K562 (cell line): ENCODE results near the gene SORCS2. TPM values are rescaled to one million over a fixed set of nuclear protein-coding genes. Genes with fewer than 3 reads are reported as not detected.

Source experiments
- ATAC-seq: fragments of 200-7000 bp; cut with Tn5 transposase; 3 replicates; pipeline ENCODE4 v1.9.1; 2020; ENCODE audit warnings: moderate library complexity
- BruUV-seq: library from RNA; stranded (reverse); fragments of 400-500 nt; replicated peaks from 2 replicates; lab custom pipeline; 2021; lab: Mats Ljungman, UMichigan
- CTCF ChIA-PET: fragments of 300-600 bp; formaldehyde crosslinking; extraction: SDS; loops from one replicate; lab custom pipeline; 2021; ENCODE audit warnings: low intra/inter-chr PET ratio; lab: Yijun Ruan, JAX
- POLR2A ChIA-PET: fragments of 300-600, 350-650 bp; sonication (Branson Sonifier 250); formaldehyde crosslinking; extraction: SDS; loops from one replicate; lab custom pipeline; 2021; ENCODE audit warnings: antibody characterized with exemption, inconsistent platforms; lab: Yijun Ruan, JAX
- DNase-seq, 4 experiments: peaks; one replicate each; pipeline versions ENCODE4 v3.0.0 to v3.0.0-alpha.2; 2011 to 2018; ENCODE audit warnings: low spot score in 3 of 4, mixed read lengths in 3 of 4; ENCODE audit errors: extremely low read depth in 1 of 4
- FAIRE-seq: peaks from 2 replicates; lab custom pipeline; 2011; peaks lifted over from hg19 to GRCh38; lab: Jason Lieb, UNC
- H2AFZ ChIP-seq: 2 replicates; pipeline ENCODE4 v1.6.0; 2011; ENCODE audit warnings: low read depth, low read length, control low read depth, inconsistent platforms
- H3K27ac ChIP-seq: fragments of 200-600 bp; 3 replicates; pipeline ENCODE4 v1.8.0; 2011; ENCODE audit warnings: low read depth, mild to moderate bottlenecking, control low read depth, inconsistent platforms, low read length, moderate library complexity, mixed read lengths; ENCODE audit errors: extremely low read depth
- H3K27me3 ChIP-seq, 2 experiments: fragments of 300-600 bp in 1 of 2; 2 replicates in 1 of 2; 3 replicates in 1 of 2; pipeline versions ENCODE4 v1.6.0 to v1.8.0; 2011; ENCODE audit warnings: inconsistent platforms in 2 of 2, low read length in 2 of 2, mild to moderate bottlenecking in 1 of 2, mixed read lengths in 1 of 2, moderate library complexity in 1 of 2; ENCODE audit not compliant: control insufficient read depth in 2 of 2, insufficient read depth in 2 of 2
- H3K36me3 ChIP-seq: fragments of 300-600 bp; 3 replicates; pipeline ENCODE4 v1.8.0; 2011; ENCODE audit warnings: mild to moderate bottlenecking, low read length, inconsistent platforms; ENCODE audit not compliant: control insufficient read depth, insufficient read depth
- H3K4me1 ChIP-seq, 2 experiments: fragments of 200-600 bp in 1 of 2; replicated peaks in 1 of 2; 2 replicates in 1 of 2; 3 replicates in 1 of 2; pipeline versions ENCODE4 v1.5.1 to v1.8.0; 2011; ENCODE audit warnings: inconsistent platforms in 2 of 2, low read length in 2 of 2, mild to moderate bottlenecking in 1 of 2, mixed read lengths in 1 of 2, moderate library complexity in 1 of 2; ENCODE audit not compliant: control insufficient read depth in 2 of 2, insufficient read depth in 2 of 2
- H3K4me2 ChIP-seq: 2 replicates; pipeline ENCODE4 v1.6.1; 2011; ENCODE audit warnings: low read length, control low read depth, inconsistent platforms, mixed read lengths; ENCODE audit not compliant: insufficient read depth
- H3K4me3 ChIP-seq: fragments of 200-600 bp; sonication (generic), shearing (Covaris generic); 2 replicates; pipeline ENCODE4 v1.5.1; 2016; ENCODE audit warnings: control low read depth, inconsistent platforms
- H3K79me2 ChIP-seq: fragments of 200-600 bp; 3 replicates; pipeline ENCODE4 v1.8.0; 2011; ENCODE audit warnings: low read length, inconsistent platforms; ENCODE audit not compliant: control insufficient read depth, insufficient read depth
- H3K9ac ChIP-seq, 2 experiments: 2 replicates each; pipeline versions ENCODE4 v1.6.0 to v1.6.1; 2011; ENCODE audit warnings: low read depth in 2 of 2, low read length in 2 of 2, control low read depth in 1 of 2, inconsistent platforms in 1 of 2, mild to moderate bottlenecking in 1 of 2, mixed read lengths in 1 of 2; ENCODE audit not compliant: insufficient read depth in 1 of 2
- H3K9me1 ChIP-seq: one replicate; pipeline ENCODE4 v1.6.0; 2011; ENCODE audit warnings: inconsistent platforms, mild to moderate bottlenecking, low read length, moderate library complexity; ENCODE audit not compliant: control insufficient read depth, insufficient read depth
- H3K9me3 ChIP-seq: replicated peaks from 2 replicates; pipeline ENCODE4 v1.5.1; 2011; ENCODE audit warnings: low read depth, low read length, inconsistent platforms; ENCODE audit not compliant: control insufficient read depth, insufficient read depth
- H4K20me1 ChIP-seq: replicated peaks from 2 replicates; pipeline ENCODE4 v1.6.1; 2011; ENCODE audit warnings: low read length, inconsistent platforms, mixed read lengths; ENCODE audit not compliant: control insufficient read depth, insufficient read depth
- BCOR ChIP-seq: fragments of 450-650 bp; IDR thresholded peaks from 2 replicates; pipeline ENCODE4 v1.6.1; 2016
- ESRRB ChIP-seq: fragments of 250-450 bp; sonication (Bioruptor Pico); IDR thresholded peaks from 2 replicates; pipeline ENCODE4 v1.5.0; 2020; ENCODE audit warnings: mild to moderate bottlenecking, moderate library complexity, borderline replicate concordance
- GTF2F1 ChIP-seq: IDR thresholded peaks from 2 replicates; pipeline ENCODE4 v1.6.1; 2011; ENCODE audit warnings: low read depth, low read length, improper control_type of control experiment
- NFE2L1 ChIP-seq: fragments of 450-650 bp; IDR thresholded peaks from 2 replicates; pipeline ENCODE4 v1.6.1; 2016; ENCODE audit warnings: missing genetic modification characterization, low read depth, mild to moderate bottlenecking, missing compliant biosample characterization, moderate library complexity, borderline replicate concordance
- PHTF2 ChIP-seq: fragments of 250-450 bp; sonication (Bioruptor Pico); IDR thresholded peaks from 2 replicates; pipeline ENCODE4 v1.5.0; 2021; ENCODE audit warnings: mild to moderate bottlenecking
- RBM22 ChIP-seq: fragments of 200-400 bp; formaldehyde crosslinking; IDR thresholded peaks from 2 replicates; pipeline ENCODE4 v1.6.1; 2018; ENCODE audit warnings: low read length, low read depth; ENCODE audit not compliant: poor library complexity, severe bottlenecking
- RFX5 ChIP-seq: IDR thresholded peaks from 2 replicates; pipeline ENCODE4 v1.6.1; 2011; ENCODE audit warnings: low read depth, mild to moderate bottlenecking, improper control_type of control experiment, low read length
- ZFP1 ChIP-seq: fragments of 450-650 bp; formaldehyde crosslinking; IDR thresholded peaks from 2 replicates; pipeline ENCODE4 v1.4.0; 2020; ENCODE audit warnings: mild to moderate bottlenecking, mixed read lengths
- ZNF668 ChIP-seq: fragments of 250-450 bp; sonication (Bioruptor Pico); IDR thresholded peaks from 2 replicates; pipeline ENCODE4 v1.8.0; 2022; ENCODE audit warnings: mild to moderate bottlenecking, inconsistent platforms
- WGBS: fragments of 100-300 bp; shearing (Covaris generic); methylation state at CpG from one replicate; pipeline ENCODE4 v1.1.6; 2016; ENCODE audit warnings: low coverage, mixed read lengths; ENCODE audit not compliant: insufficient coverage; ENCODE audit errors: missing lambda C conversion rate; 5-methylcytosine and 5-hydroxymethylcytosine counted together
- in situ Hi-C: fragments of 300-500 bp; cut with MboI; formaldehyde crosslinking; loops from 4 replicates; pipeline ENCODE4 v1.15.0; 2018; ENCODE audit warnings: inconsistent platforms, mixed read lengths
- intact Hi-C: fragments of 100-400 bp; cut with micrococcal nuclease; formaldehyde crosslinking; loops from 2 replicates; pipeline ENCODE4 v1.14.2; 2022
- polyA plus RNA-seq, 8 experiments: library from polyadenylated mRNA; depleted of rRNA in 4 of 8; stranded (reverse) in 5 of 8; unstranded in 3 of 8; fragments of >200 nt; fragmentation: Nextera tagmentation in 2 of 8; fragmentation: Illumina TruSeq in 1 of 8; extraction: Ambion mirVana in 2 of 8; extraction: Trizol in 1 of 8; gene quantifications; 2 replicates each; pipeline versions ENCODE4 v1.2.1 to v1.2.3, GENCODE V29; 2011 to 2014; ENCODE audit warnings: inconsistent platforms in 1 of 8, missing spikeins in 1 of 8
- total RNA-seq, 7 experiments: library from RNA; depleted of rRNA in 6 of 7; stranded (reverse); fragments of >200 nt in 6 of 7; fragmentation: Illumina TruSeq in 2 of 7; extraction: Trizol in 2 of 7; gene quantifications; 2 replicates each; pipeline versions ENCODE4 v1.2.1 to v1.2.3, GENCODE V29; 2011 to 2021; ENCODE audit warnings: low replicate concordance in 1 of 7
- TF ChIP-seq, protein P1 (sequence below): fragments of 250-450 bp; sonication (Bioruptor Pico); IDR thresholded peaks from 2 replicates; pipeline ENCODE4 v1.8.0; 2022; ENCODE audit warnings: moderate library complexity, mild to moderate bottlenecking, inconsistent platforms
- TF ChIP-seq, protein P2 (sequence below): fragments of 450-650 bp; conservative IDR thresholded peaks from 2 replicates; pipeline ENCODE4 v1.6.1; 2016; ENCODE audit warnings: missing genetic modification characterization, low read depth, mild to moderate bottlenecking, control low read depth, missing compliant biosample characterization
- TF ChIP-seq, protein P3 (sequence below): sonication (generic); formaldehyde crosslinking; IDR thresholded peaks from 2 replicates; pipeline ENCODE4 v1.8.0; 2023; ENCODE audit warnings: missing genetic modification reagents, mild to moderate bottlenecking, borderline replicate concordance
- TF ChIP-seq, protein P4 (sequence below): fragments of 450-650 bp; IDR thresholded peaks from 2 replicates; pipeline ENCODE4 v1.6.1; 2017; ENCODE audit warnings: antibody characterized with exemption

Gene SORCS2
- total and polyA plus RNA-seq, 9 of the 15 experiments (the other 6 are each of a cell fraction or from before 2014, with no cell fraction given): not detected

DNA sequence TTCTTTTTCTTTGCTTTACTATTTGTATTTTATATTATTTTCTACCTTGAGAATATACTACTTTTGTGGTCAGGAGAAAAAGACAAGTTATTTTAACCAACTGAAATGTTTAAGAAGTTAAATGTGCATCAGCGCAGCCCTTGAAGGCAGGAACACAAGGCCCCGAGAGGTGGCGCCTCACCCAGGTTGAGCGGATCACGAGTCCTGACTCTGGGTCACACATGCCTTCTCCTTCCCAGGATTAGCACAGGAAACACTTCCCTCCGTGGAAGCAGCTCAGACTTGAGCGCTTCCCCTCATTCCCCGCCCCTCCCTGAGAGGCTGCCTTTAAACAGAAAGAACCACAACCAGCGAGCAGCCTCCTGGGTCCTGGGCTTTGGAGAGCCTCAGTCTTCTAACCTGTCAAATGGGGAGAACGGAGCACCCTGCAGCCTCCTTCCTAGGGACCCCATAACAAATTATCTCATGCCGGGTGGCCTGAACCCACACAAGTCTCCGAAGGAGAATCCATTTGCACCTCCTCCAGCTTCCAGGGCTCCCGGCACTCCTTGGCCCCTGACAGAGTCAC, 529.7 kb downstream of the SORCS2 start:
- FAIRE-seq (no peak), ATAC-seq (peak; percentile 61; the same call in 2 of the 3 replicates), DNase-seq (peak; percentile 22 to 50 (median 38))
- no peak overlapping the region for H2AFZ ChIP-seq
- no peak overlapping the region for H3K4me2 ChIP-seq
- H3K4me1 ChIP-seq: peaks cover 0 to 13% of the 10 kb centered on the region in 2 experiments; a peak in 1 of 5 replicates
- peaks cover 7% of the 10 kb centered on the region; the same call in 1 of the 2 replicates for H4K20me1 ChIP-seq
- WGBS: 0% methylated on average over 11 of the region's 13 CpGs
- H3K9me1 ChIP-seq: peaks cover 2% of the 10 kb centered on the region
- no peak overlapping the region for H3K4me3 ChIP-seq
- H3K27me3 ChIP-seq: peaks cover 18 to 40% of the 10 kb centered on the region in 2 experiments
- intact Hi-C loops (loop anchor here (5.0 kb wide), 1 partner anchor 80 kb away; no protein-coding TSS in a partner anchor), in situ Hi-C loops (no loop called here)
- H3K79me2 ChIP-seq: no peaks in the 10 kb centered on the region
- ChIA-PET CTCF (no interaction called here), POLR2A (no interaction called here)
- H3K9me3 ChIP-seq: no peaks in the 10 kb centered on the region
- no peak overlapping the region for H3K27ac ChIP-seq
- H3K9ac ChIP-seq: no peak overlapping the region
- no TSS peak for BruUV-seq
- no peaks in the 10 kb centered on the region for H3K36me3 ChIP-seq
- TF ChIP-seq ZFP1 (CRISPR knock-in tag): no peak
- TF ChIP-seq RBM22: no peak
- no peak for TF ChIP-seq ZNF668 (CRISPR knock-in tag)
- peak; percentile 68; the same call in 1 of the 2 replicates for TF ChIP-seq BCOR
- TF ChIP-seq, protein P1, sequence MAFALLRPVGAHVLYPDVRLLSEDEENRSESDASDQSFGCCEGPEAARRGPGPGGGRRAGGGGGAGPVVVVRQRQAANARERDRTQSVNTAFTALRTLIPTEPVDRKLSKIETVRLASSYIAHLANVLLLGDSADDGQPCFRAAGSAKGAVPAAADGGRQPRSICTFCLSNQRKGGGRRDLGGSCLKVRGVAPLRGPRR (CRISPR knock-in tag): no peak
- no peak for TF ChIP-seq ESRRB (CRISPR knock-in tag)
- no peak for TF ChIP-seq PHTF2
- TF ChIP-seq NFE2L1 (tag): no peak
- TF ChIP-seq, protein P2, sequence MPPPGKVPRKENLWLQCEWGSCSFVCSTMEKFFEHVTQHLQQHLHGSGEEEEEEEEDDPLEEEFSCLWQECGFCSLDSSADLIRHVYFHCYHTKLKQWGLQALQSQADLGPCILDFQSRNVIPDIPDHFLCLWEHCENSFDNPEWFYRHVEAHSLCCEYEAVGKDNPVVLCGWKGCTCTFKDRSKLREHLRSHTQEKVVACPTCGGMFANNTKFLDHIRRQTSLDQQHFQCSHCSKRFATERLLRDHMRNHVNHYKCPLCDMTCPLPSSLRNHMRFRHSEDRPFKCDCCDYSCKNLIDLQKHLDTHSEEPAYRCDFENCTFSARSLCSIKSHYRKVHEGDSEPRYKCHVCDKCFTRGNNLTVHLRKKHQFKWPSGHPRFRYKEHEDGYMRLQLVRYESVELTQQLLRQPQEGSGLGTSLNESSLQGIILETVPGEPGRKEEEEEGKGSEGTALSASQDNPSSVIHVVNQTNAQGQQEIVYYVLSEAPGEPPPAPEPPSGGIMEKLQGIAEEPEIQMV (tag): no peak
- TF ChIP-seq, protein P3, sequence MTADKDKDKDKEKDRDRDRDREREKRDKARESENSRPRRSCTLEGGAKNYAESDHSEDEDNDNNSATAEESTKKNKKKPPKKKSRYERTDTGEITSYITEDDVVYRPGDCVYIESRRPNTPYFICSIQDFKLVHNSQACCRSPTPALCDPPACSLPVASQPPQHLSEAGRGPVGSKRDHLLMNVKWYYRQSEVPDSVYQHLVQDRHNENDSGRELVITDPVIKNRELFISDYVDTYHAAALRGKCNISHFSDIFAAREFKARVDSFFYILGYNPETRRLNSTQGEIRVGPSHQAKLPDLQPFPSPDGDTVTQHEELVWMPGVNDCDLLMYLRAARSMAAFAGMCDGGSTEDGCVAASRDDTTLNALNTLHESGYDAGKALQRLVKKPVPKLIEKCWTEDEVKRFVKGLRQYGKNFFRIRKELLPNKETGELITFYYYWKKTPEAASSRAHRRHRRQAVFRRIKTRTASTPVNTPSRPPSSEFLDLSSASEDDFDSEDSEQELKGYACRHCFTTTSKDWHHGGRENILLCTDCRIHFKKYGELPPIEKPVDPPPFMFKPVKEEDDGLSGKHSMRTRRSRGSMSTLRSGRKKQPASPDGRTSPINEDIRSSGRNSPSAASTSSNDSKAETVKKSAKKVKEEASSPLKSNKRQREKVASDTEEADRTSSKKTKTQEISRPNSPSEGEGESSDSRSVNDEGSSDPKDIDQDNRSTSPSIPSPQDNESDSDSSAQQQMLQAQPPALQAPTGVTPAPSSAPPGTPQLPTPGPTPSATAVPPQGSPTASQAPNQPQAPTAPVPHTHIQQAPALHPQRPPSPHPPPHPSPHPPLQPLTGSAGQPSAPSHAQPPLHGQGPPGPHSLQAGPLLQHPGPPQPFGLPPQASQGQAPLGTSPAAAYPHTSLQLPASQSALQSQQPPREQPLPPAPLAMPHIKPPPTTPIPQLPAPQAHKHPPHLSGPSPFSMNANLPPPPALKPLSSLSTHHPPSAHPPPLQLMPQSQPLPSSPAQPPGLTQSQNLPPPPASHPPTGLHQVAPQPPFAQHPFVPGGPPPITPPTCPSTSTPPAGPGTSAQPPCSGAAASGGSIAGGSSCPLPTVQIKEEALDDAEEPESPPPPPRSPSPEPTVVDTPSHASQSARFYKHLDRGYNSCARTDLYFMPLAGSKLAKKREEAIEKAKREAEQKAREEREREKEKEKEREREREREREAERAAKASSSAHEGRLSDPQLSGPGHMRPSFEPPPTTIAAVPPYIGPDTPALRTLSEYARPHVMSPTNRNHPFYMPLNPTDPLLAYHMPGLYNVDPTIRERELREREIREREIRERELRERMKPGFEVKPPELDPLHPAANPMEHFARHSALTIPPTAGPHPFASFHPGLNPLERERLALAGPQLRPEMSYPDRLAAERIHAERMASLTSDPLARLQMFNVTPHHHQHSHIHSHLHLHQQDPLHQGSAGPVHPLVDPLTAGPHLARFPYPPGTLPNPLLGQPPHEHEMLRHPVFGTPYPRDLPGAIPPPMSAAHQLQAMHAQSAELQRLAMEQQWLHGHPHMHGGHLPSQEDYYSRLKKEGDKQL (CRISPR knock-in tag): no peak
- TF ChIP-seq GTF2F1: no peak
- TF ChIP-seq, protein P4, sequence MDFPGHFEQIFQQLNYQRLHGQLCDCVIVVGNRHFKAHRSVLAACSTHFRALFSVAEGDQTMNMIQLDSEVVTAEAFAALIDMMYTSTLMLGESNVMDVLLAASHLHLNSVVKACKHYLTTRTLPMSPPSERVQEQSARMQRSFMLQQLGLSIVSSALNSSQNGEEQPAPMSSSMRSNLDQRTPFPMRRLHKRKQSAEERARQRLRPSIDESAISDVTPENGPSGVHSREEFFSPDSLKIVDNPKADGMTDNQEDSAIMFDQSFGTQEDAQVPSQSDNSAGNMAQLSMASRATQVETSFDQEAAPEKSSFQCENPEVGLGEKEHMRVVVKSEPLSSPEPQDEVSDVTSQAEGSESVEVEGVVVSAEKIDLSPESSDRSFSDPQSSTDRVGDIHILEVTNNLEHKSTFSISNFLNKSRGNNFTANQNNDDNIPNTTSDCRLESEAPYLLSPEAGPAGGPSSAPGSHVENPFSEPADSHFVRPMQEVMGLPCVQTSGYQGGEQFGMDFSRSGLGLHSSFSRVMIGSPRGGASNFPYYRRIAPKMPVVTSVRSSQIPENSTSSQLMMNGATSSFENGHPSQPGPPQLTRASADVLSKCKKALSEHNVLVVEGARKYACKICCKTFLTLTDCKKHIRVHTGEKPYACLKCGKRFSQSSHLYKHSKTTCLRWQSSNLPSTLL: no peak
- no peak for TF ChIP-seq RFX5
